Activated CD8-positive, alpha-beta T cell treated with anti-CD3 and anti-CD28 coated beads for 36 hours (primary cell): ENCODE data around the gene TIFAB. TPM values are rescaled to one million over a fixed set of nuclear protein-coding genes. Genes with fewer than 3 reads are reported as not detected.
A peak's percentile ranks its signal among the peaks of the same experiment; 100 is the strongest.

Experiments used
- ATAC-seq: fragments of 200-7000 bp; cut with Tn5 transposase; one replicate; pipeline ENCODE4 v1.10.0; 2021; ENCODE audit warnings: mild to moderate bottlenecking, moderate library complexity
- CTCF ChIA-PET: fragments of 350-600 bp; sonication (Branson Sonifier 250); formaldehyde crosslinking; loops from one replicate; lab custom pipeline; 2021; ENCODE audit warnings: antibody characterized with exemption; lab: Charles Lee
- POLR2A ChIA-PET: fragments of 350-600 bp; sonication (Branson Sonifier 250); formaldehyde crosslinking; loops from one replicate; lab custom pipeline; 2021; ENCODE audit warnings: antibody characterized with exemption; lab: Charles Lee
- DNase-seq: peaks from one replicate; pipeline ENCODE4 v3.0.0-alpha.2; 2020
- H3K27ac Mint-ChIP-seq: one replicate; pipeline ENCODE4 v1.8.0; 2021; ENCODE audit warnings: mild to moderate bottlenecking, mixed read lengths
- H3K27me3 Mint-ChIP-seq: one replicate; pipeline ENCODE4 v1.8.0; 2021; ENCODE audit warnings: mixed read lengths
- H3K36me3 Mint-ChIP-seq: one replicate; pipeline ENCODE4 v1.8.0; 2021; ENCODE audit warnings: low read depth, mixed read lengths
- H3K4me1 Mint-ChIP-seq: one replicate; pipeline ENCODE4 v1.8.0; 2021; ENCODE audit warnings: low read depth, mixed read lengths
- H3K4me3 Mint-ChIP-seq: one replicate; pipeline ENCODE4 v1.8.0; 2021; ENCODE audit warnings: mild to moderate bottlenecking, moderate library complexity, mixed read lengths
- H3K9me3 Mint-ChIP-seq: one replicate; pipeline ENCODE4 v1.8.0; 2021; ENCODE audit warnings: mixed read lengths
- intact Hi-C: fragments of 100-400 bp; cut with micrococcal nuclease; formaldehyde crosslinking; loops from one replicate; pipeline ENCODE4 v1.10.0; 2022
- total RNA-seq, 2 experiments: library from RNA; stranded (reverse); gene quantifications; one replicate each; pipeline ENCODE4 v1.2.3, GENCODE V29; 2021
- TF ChIP-seq, protein P1 (sequence below): fragments of 200-600 bp; IDR thresholded peaks from one replicate; pipeline ENCODE4 v1.8.0; 2022; ENCODE audit warnings: antibody characterized with exemption, mild to moderate bottlenecking

TIFAB gene
- total RNA-seq, 2 experiments from 2014 or later, result not detected

DNA sequence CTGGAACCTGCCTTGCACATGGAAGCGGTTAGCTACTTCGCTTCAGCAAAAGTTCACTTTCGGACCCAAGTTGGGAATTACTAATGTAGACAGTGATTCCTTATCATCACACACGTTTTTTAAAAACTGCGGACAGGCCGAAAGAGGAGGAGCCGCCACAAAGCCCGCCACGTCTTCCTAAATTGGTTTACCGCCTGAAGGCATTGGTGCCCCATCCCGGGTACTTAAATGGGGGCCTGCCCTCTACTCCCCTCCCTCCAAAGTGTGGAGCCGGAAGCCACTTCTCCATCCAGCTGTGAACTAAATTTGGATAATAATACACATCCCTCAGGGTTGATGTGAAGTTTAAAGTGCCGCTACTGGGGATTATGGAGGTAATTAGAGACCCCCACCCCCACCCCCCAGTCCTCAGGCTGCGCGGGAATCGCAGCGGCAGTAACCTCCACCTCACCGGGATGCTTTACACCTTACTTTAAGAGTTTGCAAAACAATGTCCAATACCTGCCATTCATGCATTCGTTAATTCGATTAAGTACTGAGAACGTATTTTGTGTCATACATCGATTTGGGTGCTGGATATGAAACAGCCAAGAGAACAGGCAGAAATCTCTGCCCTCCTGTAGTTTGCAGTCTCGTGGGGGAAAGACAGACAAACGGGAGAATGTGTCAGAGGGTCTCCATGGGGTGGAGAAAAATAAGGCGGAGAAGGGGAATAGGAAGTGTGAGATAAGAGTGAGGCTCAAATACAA, 52.2 kb downstream of the TIFAB start:
- Mint-ChIP-seq H3K4me1 (peaks cover 37% of the 10 kb centered on the region), H3K36me3 (peaks cover 7% of the 10 kb centered on the region), H3K27ac (peak overlapping the region; percentile 91), H3K4me3 (peak overlapping the region; percentile 89), H3K27me3 (no peaks in the 10 kb centered on the region), H3K9me3 (no peaks in the 10 kb centered on the region)
- DNase-seq (no peak), ATAC-seq (no peak)
- intact Hi-C loops, result no loop called here
- TF ChIP-seq, protein P1, sequence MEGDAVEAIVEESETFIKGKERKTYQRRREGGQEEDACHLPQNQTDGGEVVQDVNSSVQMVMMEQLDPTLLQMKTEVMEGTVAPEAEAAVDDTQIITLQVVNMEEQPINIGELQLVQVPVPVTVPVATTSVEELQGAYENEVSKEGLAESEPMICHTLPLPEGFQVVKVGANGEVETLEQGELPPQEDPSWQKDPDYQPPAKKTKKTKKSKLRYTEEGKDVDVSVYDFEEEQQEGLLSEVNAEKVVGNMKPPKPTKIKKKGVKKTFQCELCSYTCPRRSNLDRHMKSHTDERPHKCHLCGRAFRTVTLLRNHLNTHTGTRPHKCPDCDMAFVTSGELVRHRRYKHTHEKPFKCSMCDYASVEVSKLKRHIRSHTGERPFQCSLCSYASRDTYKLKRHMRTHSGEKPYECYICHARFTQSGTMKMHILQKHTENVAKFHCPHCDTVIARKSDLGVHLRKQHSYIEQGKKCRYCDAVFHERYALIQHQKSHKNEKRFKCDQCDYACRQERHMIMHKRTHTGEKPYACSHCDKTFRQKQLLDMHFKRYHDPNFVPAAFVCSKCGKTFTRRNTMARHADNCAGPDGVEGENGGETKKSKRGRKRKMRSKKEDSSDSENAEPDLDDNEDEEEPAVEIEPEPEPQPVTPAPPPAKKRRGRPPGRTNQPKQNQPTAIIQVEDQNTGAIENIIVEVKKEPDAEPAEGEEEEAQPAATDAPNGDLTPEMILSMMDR, result no peak
- POLR2A ChIA-PET, result interaction anchor here (0.6 to 2.0 kb wide), 5 partner anchors 11 to 59 kb away, joined by 3 to 7 read pairs (median 4); no protein-coding TSS in a partner anchor
- CTCF ChIA-PET, result interaction anchor here (0.7 to 1.5 kb wide), 3 partner anchors 24 to 57 kb away, joined by 3 to 9 read pairs (median 3); no protein-coding TSS in a partner anchor

- peak; percentile 88 for ATAC-seq
- Mint-ChIP-seq H3K27me3 (no peaks in the 10 kb centered on the region), H3K27ac (peak within 1 kb of the TSS; percentile 91), H3K36me3 (peaks cover 8% of the 10 kb centered on the region), H3K4me1 (peaks cover 46% of the 10 kb centered on the region), H3K4me3 (peak within 1 kb of the TSS; percentile 89), H3K9me3 (no peaks in the 10 kb centered on the region)
- ChIA-PET POLR2A (interaction anchor here (1.0 to 2.0 kb wide), 6 partner anchors 10 to 58 kb away, joined by 3 to 7 read pairs (median 4); no protein-coding TSS in a partner anchor), CTCF (interaction anchor here (0.7 to 1.4 kb wide), 2 partner anchors 23 to 26 kb away, joined by 3 to 9 read pairs; no protein-coding TSS in a partner anchor)
- peak; percentile 87 for DNase-seq
- TF ChIP-seq, protein P1, result no peak
- intact Hi-C loops, result no loop called here
These were observed 53.0 kb downstream of the TIFAB start, which contains the start of gene MACROH2A1 for GRCh38 chr5:135398855-135399793. MACROH2A1 (minus strand) TSS chr5:135399231; CDS start chr5:135389093, 10,138 bp downstream.

DNA sequence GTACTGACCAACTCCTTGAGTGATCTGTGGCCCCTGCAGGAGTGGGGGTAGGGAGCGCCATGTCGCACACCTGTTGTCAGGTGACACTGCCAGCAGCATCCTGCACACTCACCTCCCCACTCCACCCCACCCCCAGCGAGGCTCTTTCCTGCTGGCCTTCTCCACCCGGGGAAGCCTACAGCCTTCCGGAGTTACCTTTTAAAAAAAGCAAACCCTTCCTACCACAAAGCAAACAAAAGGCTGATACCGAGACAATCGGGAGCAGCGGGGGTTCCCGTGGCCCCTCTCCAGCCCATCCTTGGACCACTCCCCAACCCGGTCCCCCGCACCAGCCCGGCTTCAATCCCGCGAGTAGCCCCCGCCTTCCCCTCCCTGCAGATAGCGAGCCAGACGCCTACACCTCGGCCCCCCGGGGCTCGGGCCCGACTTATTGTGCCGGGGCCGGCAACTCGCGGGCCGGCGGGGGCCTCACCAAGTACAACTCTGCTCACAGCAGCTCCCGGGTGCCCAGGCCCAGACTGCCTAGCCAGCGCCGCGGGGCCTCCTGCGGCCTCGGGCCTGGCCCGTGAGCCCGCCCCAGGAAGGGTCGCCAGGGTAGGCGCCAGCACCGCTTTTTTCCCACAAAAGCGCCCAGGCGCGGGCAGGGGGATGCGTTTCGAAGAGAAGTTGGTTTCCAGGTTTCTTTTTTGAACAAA, 53.8 kb downstream of the TIFAB start:
- peak; percentile 71 for DNase-seq
- Mint-ChIP-seq H3K9me3 (no peaks in the 10 kb centered on the region), H3K4me1 (peaks cover 53% of the 10 kb centered on the region), H3K36me3 (peaks cover 12% of the 10 kb centered on the region), H3K27me3 (no peaks in the 10 kb centered on the region), H3K27ac (peak overlapping the region; percentile 85), H3K4me3 (peak overlapping the region; percentile 88)
- TF ChIP-seq, protein P1, result no peak
- ChIA-PET CTCF (no interaction called here), POLR2A (interaction anchor here (1.3 to 1.5 kb wide), 4 partner anchors 9 to 28 kb away, joined by 4 to 5 read pairs (median 4); no protein-coding TSS in a partner anchor)
- peak; percentile 57 for ATAC-seq
- intact Hi-C loops, result no loop called here

Other genes with a start within 250 kb of the TIFAB start
- gene MACROH2A1, start 53.1 kb downstream of the TIFAB start, total RNA-seq, result 100 to 1,000 TPM; 170 to 179 TPM
- gene DCANP1, start 5.0 kb downstream of the TIFAB start, total RNA-seq, result not detected
- gene NEUROG1, start 83.6 kb upstream of the TIFAB start, total RNA-seq, result not detected
- not detected for gene CXCL14, start 126.6 kb upstream of the TIFAB start, total RNA-seq